ENCODE data around the gene SEMA3G.

SEMA3G gene

DNA sequence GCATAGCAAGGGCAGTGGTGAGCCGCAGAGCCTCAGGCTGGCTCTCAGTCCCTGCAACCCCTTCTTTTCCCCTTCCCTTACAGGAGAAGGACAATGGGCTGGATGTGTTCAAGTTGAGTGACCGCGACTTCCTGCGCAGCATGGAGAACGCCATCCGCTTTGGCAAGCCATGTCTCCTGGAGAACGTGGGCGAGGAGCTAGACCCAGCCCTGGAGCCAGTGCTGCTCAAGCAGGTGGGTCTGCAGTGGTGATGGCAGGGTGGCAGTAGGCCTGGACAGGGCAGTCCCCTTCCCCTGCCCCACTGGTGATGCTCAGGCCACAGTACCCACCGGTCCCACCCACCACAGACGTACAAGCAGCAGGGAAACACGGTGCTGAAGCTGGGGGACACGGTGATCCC is 53.8 kb downstream of the SEMA3G start:
- no peaks in the 10 kb centered on the region for H3K36me3 ChIP-seq (ENCODE audit: control insufficient read depth, low read length)
- H3K4me2 ChIP-seq (ENCODE audit: low read length), result no peak overlapping the region
- H3K4me3 ChIP-seq (ENCODE audit: low read length), result no peak overlapping the region
- no peaks in the 10 kb centered on the region for H3K9me2 ChIP-seq (replicated peaks; ENCODE audit: control insufficient read depth, low read length)
- H3K4me1 ChIP-seq (ENCODE audit: control insufficient read depth, low read length), result no peaks in the 10 kb centered on the region
- TF ChIP-seq EZH2phosphoT487 (IDR thresholded peaks at IDR 0.05; ENCODE audit: borderline replicate concordance, low read length) (no peak), CTCF (IDR thresholded peaks at IDR 0.05; ENCODE audit: low read depth, low read length, poor library complexity, severe bottlenecking) (no peak)
- no peaks in the 10 kb centered on the region for H3K79me2 ChIP-seq (ENCODE audit: control insufficient read depth, low read length)
- no peaks in the 10 kb centered on the region for H3K27me3 ChIP-seq (ENCODE audit: control insufficient read depth, low read length)
- no peaks in the 10 kb centered on the region for H4K20me1 ChIP-seq (ENCODE audit: control insufficient read depth, insufficient read depth, low read depth, low read length)
- no peaks in the 10 kb centered on the region for H3K9me3 ChIP-seq (ENCODE audit: control insufficient read depth, insufficient read depth, low read length)
- H3F3A ChIP-seq (ENCODE audit: control insufficient read depth, insufficient read depth), result no peaks in the 10 kb centered on the region
- no peak overlapping the region for H3K27ac ChIP-seq (ENCODE audit: low read depth, low read length)

DNA sequence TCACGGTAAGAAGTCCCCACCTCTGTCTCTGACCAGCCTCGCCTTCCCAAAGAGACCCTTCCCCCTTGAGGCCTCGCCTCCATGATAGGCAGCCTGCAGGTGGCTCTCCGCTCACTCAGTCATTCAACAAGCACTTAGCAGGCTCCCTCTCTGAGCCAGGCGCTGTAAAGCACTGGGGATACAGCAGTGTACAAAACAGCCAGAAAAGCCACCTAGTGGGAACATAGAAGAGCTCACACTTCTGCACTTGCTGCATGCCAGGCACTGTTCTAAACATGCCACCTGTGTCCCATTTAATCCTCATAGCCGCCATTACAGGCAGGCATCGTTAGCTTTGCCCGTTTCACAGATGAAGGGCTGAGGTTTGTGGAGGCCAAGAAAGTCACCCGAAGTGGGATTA is 56.0 kb downstream of the SEMA3G start:
- no peaks in the 10 kb centered on the region for H3K79me2 ChIP-seq (ENCODE audit: control insufficient read depth, low read length)
- H3K9me2 ChIP-seq (replicated peaks; ENCODE audit: control insufficient read depth, low read length), result no peaks in the 10 kb centered on the region
- no peaks in the 10 kb centered on the region for H3F3A ChIP-seq (ENCODE audit: control insufficient read depth, insufficient read depth)
- no peaks in the 10 kb centered on the region for H3K4me1 ChIP-seq (ENCODE audit: control insufficient read depth, low read length)
- no peaks in the 10 kb centered on the region for H3K9me3 ChIP-seq (ENCODE audit: control insufficient read depth, insufficient read depth, low read length)
- no peaks in the 10 kb centered on the region for H4K20me1 ChIP-seq (ENCODE audit: control insufficient read depth, insufficient read depth, low read depth, low read length)
- no peak for TF ChIP-seq EZH2phosphoT487 (IDR thresholded peaks at IDR 0.05; ENCODE audit: borderline replicate concordance, low read length)
- TF ChIP-seq CTCF (IDR thresholded peaks at IDR 0.05; ENCODE audit: low read depth, low read length, poor library complexity, severe bottlenecking), result no peak
- H3K4me3 ChIP-seq (ENCODE audit: low read length), result no peak overlapping the region
- H3K27ac ChIP-seq (ENCODE audit: low read depth, low read length), result no peak overlapping the region
- no peak overlapping the region for H3K4me2 ChIP-seq (ENCODE audit: low read length)
- no peaks in the 10 kb centered on the region for H3K27me3 ChIP-seq (ENCODE audit: control insufficient read depth, low read length)
- H3K36me3 ChIP-seq (ENCODE audit: control insufficient read depth, low read length), result no peaks in the 10 kb centered on the region

DNA sequence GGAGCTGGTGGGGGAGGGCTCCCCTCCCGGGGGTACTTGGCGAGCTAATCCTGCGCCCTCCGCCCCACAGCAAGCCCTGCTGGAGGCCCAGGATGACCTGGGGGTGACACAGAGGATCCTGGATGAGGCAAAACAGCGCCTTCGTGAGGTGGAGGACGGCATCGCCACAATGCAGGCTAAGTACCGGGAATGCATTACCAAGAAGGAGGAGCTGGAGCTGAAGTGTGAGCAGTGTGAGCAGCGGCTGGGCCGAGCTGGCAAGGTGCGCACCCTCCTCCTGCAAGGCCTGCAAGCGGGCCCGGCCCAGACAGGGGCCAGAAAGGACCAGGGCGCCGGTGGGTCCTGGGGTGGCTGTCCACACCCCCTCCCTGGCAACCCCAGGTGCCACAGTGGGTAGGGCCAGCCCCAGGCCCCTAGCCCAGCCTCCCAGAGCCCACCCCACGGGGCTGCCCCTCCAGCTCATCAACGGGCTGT is 56.5 kb downstream of the SEMA3G start:
- Histone ChIP-seq H3K4me1 (ENCODE audit: control insufficient read depth, low read length) (no peaks in the 10 kb centered on the region), H3K27ac (ENCODE audit: low read depth, low read length) (no peak overlapping the region)

More for the DNA sequence above, 56.5 kb downstream of the SEMA3G start:
- H3K4me2 ChIP-seq (ENCODE audit: low read length), result no peak overlapping the region
- H3K79me2 ChIP-seq (ENCODE audit: control insufficient read depth, low read length), result no peaks in the 10 kb centered on the region
- no peak overlapping the region for H3K4me3 ChIP-seq (ENCODE audit: low read length)
- H3K36me3 ChIP-seq (ENCODE audit: control insufficient read depth, low read length), result no peaks in the 10 kb centered on the region
- TF ChIP-seq CTCF (IDR thresholded peaks at IDR 0.05; ENCODE audit: low read depth, low read length, poor library complexity, severe bottlenecking) (no peak), EZH2phosphoT487 (IDR thresholded peaks at IDR 0.05; ENCODE audit: borderline replicate concordance, low read length) (no peak)
- no peaks in the 10 kb centered on the region for H3K27me3 ChIP-seq (ENCODE audit: control insufficient read depth, low read length)
- no peaks in the 10 kb centered on the region for H3K9me3 ChIP-seq (ENCODE audit: control insufficient read depth, insufficient read depth, low read length)
- H3F3A ChIP-seq (ENCODE audit: control insufficient read depth, insufficient read depth), result no peaks in the 10 kb centered on the region
- no peaks in the 10 kb centered on the region for H3K9me2 ChIP-seq (replicated peaks; ENCODE audit: control insufficient read depth, low read length)
- H4K20me1 ChIP-seq (ENCODE audit: control insufficient read depth, insufficient read depth, low read depth, low read length), result no peaks in the 10 kb centered on the region
